SK-N-SH (cell line): Measurements from ENCODE around the gene OLFML2A. TPM values are rescaled to one million over a fixed set of nuclear protein-coding genes. Genes with fewer than 3 reads are reported as not detected.

Experiments
- CTCF ChIA-PET: fragments of 300-600, 350-600 bp; formaldehyde crosslinking; extraction: SDS; loops from one replicate; lab custom pipeline; 2021; lab: Yijun Ruan, JAX
- POLR2A ChIA-PET: fragments of 350-600 bp; sonication (Branson Sonifier 250); formaldehyde crosslinking; extraction: SDS; loops from one replicate; lab custom pipeline; 2020; ENCODE audit warnings: antibody characterized with exemption, inconsistent platforms; lab: Yijun Ruan, JAX
- DNase-seq: peaks from one replicate; pipeline ENCODE4 v3.0.0; 2012
- H2AFZ ChIP-seq: fragments of 200-600 bp; sonication (generic); 2 replicates; pipeline ENCODE4 v1.8.1; 2016; ENCODE audit warnings: antibody characterized with exemption, mild to moderate bottlenecking, low read depth
- H3F3A ChIP-seq: fragments of 200-600 bp; sonication (generic); replicated peaks from 2 replicates; pipeline ENCODE3; 2016; ENCODE audit warnings: antibody characterized with exemption, mild to moderate bottlenecking; ENCODE audit not compliant: insufficient read depth
- H3K27ac ChIP-seq, 2 experiments: fragments of 200-500 bp in 1 of 2; fragments of 200-600 bp in 1 of 2; sonication (Bioruptor generic) in 1 of 2; sonication (generic), shearing (Covaris generic) in 1 of 2; 2 replicates each; pipeline versions ENCODE4 v1.5.1 to v1.6.1; 2014 to 2016; ENCODE audit warnings: low read depth in 2 of 2, inconsistent platforms in 1 of 2, low read length in 1 of 2, mild to moderate bottlenecking in 1 of 2, mixed read lengths in 1 of 2
- H3K27me3 ChIP-seq: fragments of 200-600 bp; sonication (generic), shearing (Covaris generic); 2 replicates; pipeline ENCODE4 v1.6.1; 2016; ENCODE audit warnings: mixed run types; ENCODE audit not compliant: insufficient read depth
- H3K36me3 ChIP-seq, 2 experiments: fragments of 200-500 bp in 1 of 2; fragments of 200-600 bp in 1 of 2; sonication (Bioruptor generic) in 1 of 2; sonication (generic) in 1 of 2; replicated peaks in 1 of 2; 2 replicates each; pipeline versions ENCODE3 to v1.5.1; 2014 to 2016; ENCODE audit warnings: low read length in 1 of 2, mild to moderate bottlenecking in 1 of 2; ENCODE audit not compliant: insufficient read depth in 2 of 2, control insufficient read depth in 1 of 2
- H3K4me1 ChIP-seq, 2 experiments: fragments of 200-500 bp in 1 of 2; fragments of 200-600 bp in 1 of 2; sonication (Bioruptor generic) in 1 of 2; sonication (generic), shearing (Covaris generic) in 1 of 2; 2 replicates each; pipeline versions ENCODE4 v1.5.1 to v1.6.1; 2014 to 2016; ENCODE audit warnings: low read depth in 1 of 2, low read length in 1 of 2, mixed run types in 1 of 2; ENCODE audit not compliant: insufficient read depth in 2 of 2, control insufficient read depth in 1 of 2
- H3K4me2 ChIP-seq: fragments of 200-600 bp; sonication (generic), shearing (Covaris generic); 2 replicates; pipeline ENCODE4 v1.6.1; 2017; ENCODE audit warnings: mixed run types
- H3K4me3 ChIP-seq, 2 experiments: fragments of 200-500 bp in 1 of 2; fragments of 200-600 bp in 1 of 2; sonication (Bioruptor generic) in 1 of 2; sonication (generic), shearing (Covaris generic) in 1 of 2; 2 replicates each; pipeline versions ENCODE4 v1.5.1 to v1.8.1; 2014 to 2016; ENCODE audit warnings: low read depth in 2 of 2, inconsistent platforms in 1 of 2, low read length in 1 of 2, mild to moderate bottlenecking in 1 of 2, mixed read lengths in 1 of 2, moderate library complexity in 1 of 2
- H3K79me2 ChIP-seq: fragments of 200-600 bp; sonication (generic); 2 replicates; pipeline ENCODE4 v1.8.1; 2017; ENCODE audit warnings: mild to moderate bottlenecking; ENCODE audit not compliant: insufficient read depth
- H3K9ac ChIP-seq: fragments of 200-600 bp; sonication (generic); 2 replicates; pipeline ENCODE4 v1.6.1; 2017; ENCODE audit warnings: mixed run types
- H3K9me2 ChIP-seq: fragments of 200-600 bp; sonication (generic); 2 replicates; pipeline ENCODE4 v1.6.1; 2017; ENCODE audit warnings: mixed run types
- H3K9me3 ChIP-seq: fragments of 200-600 bp; sonication (generic); 2 replicates; pipeline ENCODE4 v1.6.1; 2017; ENCODE audit warnings: mixed run types, mild to moderate bottlenecking, moderate library complexity
- H4K20me1 ChIP-seq: fragments of 200-600 bp; sonication (generic); 2 replicates; pipeline ENCODE4 v1.6.1; 2017; ENCODE audit warnings: mild to moderate bottlenecking, mixed run types; ENCODE audit not compliant: insufficient read depth
- CHD2 ChIP-seq: fragments of 150-350 bp; IDR thresholded peaks from 2 replicates; pipeline ENCODE4 v1.6.1; 2018; ENCODE audit warnings: low read length; ENCODE audit not compliant: partially characterized antibody
- ELF1 ChIP-seq: IDR thresholded peaks from 2 replicates; pipeline ENCODE4 v1.4.0; 2012
- EP300 ChIP-seq, 2 experiments: IDR thresholded peaks; 2 replicates each; pipeline versions ENCODE4 v1.4.0 to v1.6.1; 2012; ENCODE audit warnings: borderline replicate concordance in 1 of 2, low read depth in 1 of 2, low read length in 1 of 2
- FOSL2 ChIP-seq: IDR thresholded peaks from 2 replicates; pipeline ENCODE4 v1.4.0; 2012; ENCODE audit warnings: low read depth, mild to moderate bottlenecking, moderate library complexity, borderline replicate concordance
- FOXJ3 ChIP-seq: sonication (generic); formaldehyde crosslinking; IDR thresholded peaks from 2 replicates; pipeline ENCODE4 v1.5.1; 2020; ENCODE audit warnings: mild to moderate bottlenecking, missing genetic modification reagents
- FOXM1 ChIP-seq: IDR thresholded peaks from 2 replicates; pipeline ENCODE4 v1.4.0; 2012; ENCODE audit warnings: low read depth, mild to moderate bottlenecking
- GABPA ChIP-seq: IDR thresholded peaks from 2 replicates; pipeline ENCODE4 v1.4.0; 2012; ENCODE audit warnings: low read depth, mild to moderate bottlenecking
- GATA2 ChIP-seq: sonication (generic); formaldehyde crosslinking; IDR thresholded peaks from 2 replicates; pipeline ENCODE4 v1.5.0; 2020; ENCODE audit warnings: mild to moderate bottlenecking, missing genetic modification reagents
- JUND ChIP-seq: IDR thresholded peaks from 2 replicates; pipeline ENCODE4 v1.4.0; 2012
- MEF2A ChIP-seq: IDR thresholded peaks from 2 replicates; pipeline ENCODE4 v1.4.0; 2012; ENCODE audit warnings: low read depth, borderline replicate concordance
- MXI1 ChIP-seq: IDR thresholded peaks from 2 replicates; pipeline ENCODE4 v1.6.1; 2012; ENCODE audit warnings: mild to moderate bottlenecking, low read depth, low read length, improper control_type of control experiment
- NRF1 ChIP-seq: IDR thresholded peaks from 2 replicates; pipeline ENCODE4 v1.6.1; 2012; ENCODE audit warnings: low read depth, mild to moderate bottlenecking, low read length
- POLR2AphosphoS5 ChIP-seq: IDR thresholded peaks from 2 replicates; pipeline ENCODE4 v1.6.1; 2012; ENCODE audit warnings: low read depth, low read length
- RAD21 ChIP-seq: IDR thresholded peaks from 2 replicates; pipeline ENCODE4 v1.6.1; 2012; ENCODE audit warnings: mild to moderate bottlenecking, low read length
- RCOR1 ChIP-seq: fragments of 150-350 bp; IDR thresholded peaks from 2 replicates; pipeline ENCODE4 v1.6.1; 2017; ENCODE audit warnings: antibody characterized with exemption, low read length
- RFX5 ChIP-seq: IDR thresholded peaks from 2 replicates; pipeline ENCODE4 v1.6.1; 2012; ENCODE audit warnings: mild to moderate bottlenecking, improper control_type of control experiment, low read length
- SIN3A ChIP-seq: IDR thresholded peaks from 2 replicates; pipeline ENCODE4 v1.6.1; 2012; ENCODE audit warnings: low read depth, mild to moderate bottlenecking, low read length, moderate library complexity, borderline replicate concordance
- SMC3 ChIP-seq: IDR thresholded peaks from 2 replicates; pipeline ENCODE4 v1.6.1; 2012; ENCODE audit warnings: low read depth, low read length, improper control_type of control experiment
- TAF1 ChIP-seq: IDR thresholded peaks from 2 replicates; pipeline ENCODE4 v1.6.1; 2012; ENCODE audit warnings: low read depth, mild to moderate bottlenecking, low read length, moderate library complexity, borderline replicate concordance
- YY1 ChIP-seq: IDR thresholded peaks from 2 replicates; pipeline ENCODE4 v1.4.0; 2012; ENCODE audit warnings: low read depth, mild to moderate bottlenecking
- WGBS: methylation state at CpG from one replicate; pipeline ENCODE4 v1.1.6; 2017; ENCODE audit warnings: low lambda C conversion rate; 5-methylcytosine and 5-hydroxymethylcytosine counted together
- polyA plus RNA-seq, 3 experiments: library from polyadenylated mRNA; depleted of rRNA; stranded (reverse); fragments of >200 nt; gene quantifications; 2 replicates each; pipeline ENCODE4 v1.2.3, GENCODE V29; 2012
- TF ChIP-seq, protein P1 (sequence below): IDR thresholded peaks from 2 replicates; pipeline ENCODE4 v1.4.0; 2012; ENCODE audit warnings: low read depth
- TF ChIP-seq, protein P2 (sequence below): fragments of 150-350 bp; IDR thresholded peaks from 2 replicates; pipeline ENCODE4 v1.6.1; 2017; ENCODE audit warnings: antibody characterized with exemption, low read length, low read depth, borderline replicate concordance
- TF ChIP-seq, protein P3 (sequence below): IDR thresholded peaks from 2 replicates; pipeline ENCODE4 v1.6.1; 2012; ENCODE audit warnings: mild to moderate bottlenecking, low read depth, low read length, moderate library complexity
- TF ChIP-seq, protein P4 (sequence below): IDR thresholded peaks from 2 replicates; pipeline ENCODE4 v1.4.0; 2012; ENCODE audit warnings: low read depth, borderline replicate concordance
- TF ChIP-seq, protein P5 (sequence below): IDR thresholded peaks from 2 replicates; pipeline ENCODE4 v1.4.0; 2012; ENCODE audit warnings: low read depth, borderline replicate concordance
- TF ChIP-seq, protein P6 (sequence below): fragments of 150-350 bp; IDR thresholded peaks from 2 replicates; pipeline ENCODE4 v1.6.1; 2016; ENCODE audit warnings: mild to moderate bottlenecking, low read depth, low read length

Gene OLFML2A
- polyA plus RNA-seq, 1 of the 3 experiments (the other 2 are of a cell fraction), result 7.7 TPM

DNA sequence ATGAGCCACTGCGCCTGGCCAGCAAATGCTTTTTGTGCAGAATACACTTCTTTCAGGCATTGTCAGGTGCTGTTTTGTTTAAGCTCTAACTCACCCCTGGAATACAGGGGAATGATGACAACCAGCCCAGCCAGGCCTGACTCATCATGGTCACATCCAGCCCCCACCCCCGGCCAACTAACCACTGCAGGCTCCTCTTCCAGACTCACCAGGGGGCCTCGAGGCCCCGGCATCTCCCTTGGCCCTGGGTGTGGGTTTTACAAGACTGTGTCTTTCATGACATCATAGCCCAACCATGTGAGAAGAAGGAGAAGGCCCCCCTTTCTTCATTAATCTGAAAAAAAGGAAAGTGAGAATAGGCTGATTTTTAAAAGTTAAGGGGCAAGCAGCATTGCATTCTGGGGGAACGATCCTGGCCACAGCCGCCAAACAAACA lies 35.5 kb downstream of the OLFML2A start:
- H3K4me3 ChIP-seq, result no peak overlapping the region
- ChIA-PET POLR2A (no interaction called here), CTCF (interaction anchor here (0.9 to 3.3 kb wide), 5 partner anchors 35 to 41 kb away, joined by 3 to 22 read pairs (median 9); partner anchors contain the start of genes NR6A1, OLFML2A and WDR38)
- H3K4me1 ChIP-seq, result peaks cover 0 to 25% of the 10 kb centered on the region in 2 experiments; a peak in 3 of 4 replicates
- no peaks in the 10 kb centered on the region for H3K79me2 ChIP-seq
- H3K4me2 ChIP-seq, result peak overlapping the region; percentile 55; the same call in 1 of the 2 replicates
- no peaks in the 10 kb centered on the region for H3K27me3 ChIP-seq
- peak overlapping the region in 1 of 2 experiments; percentile 72; a peak in 2 of 4 replicates for H3K27ac ChIP-seq
- no peaks in the 10 kb centered on the region for H3K9me2 ChIP-seq
- H3F3A ChIP-seq, result peaks cover 24% of the 10 kb centered on the region
- WGBS, result 28% methylated on average over 6 of the region's 6 CpGs
- H3K9me3 ChIP-seq, result no peaks in the 10 kb centered on the region
- H3K36me3 ChIP-seq, result no peaks in the 10 kb centered on the region
- peak; percentile 51 for DNase-seq
- H4K20me1 ChIP-seq, result no peaks in the 10 kb centered on the region
- H3K9ac ChIP-seq, result peak overlapping the region; percentile 6; the same call in 1 of the 2 replicates
- no peak overlapping the region for H2AFZ ChIP-seq
- TF ChIP-seq, protein P1, sequence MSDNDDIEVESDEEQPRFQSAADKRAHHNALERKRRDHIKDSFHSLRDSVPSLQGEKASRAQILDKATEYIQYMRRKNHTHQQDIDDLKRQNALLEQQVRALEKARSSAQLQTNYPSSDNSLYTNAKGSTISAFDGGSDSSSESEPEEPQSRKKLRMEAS, result peak; percentile 49
- TF ChIP-seq GATA2 (CRISPR knock-in tag), result no peak
- peak; percentile 89 for TF ChIP-seq JUND
- peak; percentile 97 for TF ChIP-seq FOSL2
- TF ChIP-seq SMC3, result no peak
- TF ChIP-seq, protein P2, sequence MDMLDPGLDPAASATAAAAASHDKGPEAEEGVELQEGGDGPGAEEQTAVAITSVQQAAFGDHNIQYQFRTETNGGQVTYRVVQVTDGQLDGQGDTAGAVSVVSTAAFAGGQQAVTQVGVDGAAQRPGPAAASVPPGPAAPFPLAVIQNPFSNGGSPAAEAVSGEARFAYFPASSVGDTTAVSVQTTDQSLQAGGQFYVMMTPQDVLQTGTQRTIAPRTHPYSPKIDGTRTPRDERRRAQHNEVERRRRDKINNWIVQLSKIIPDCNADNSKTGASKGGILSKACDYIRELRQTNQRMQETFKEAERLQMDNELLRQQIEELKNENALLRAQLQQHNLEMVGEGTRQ, result no peak
- no peak for TF ChIP-seq FOXJ3 (CRISPR knock-in tag)
- TF ChIP-seq RFX5, result no peak
- TF ChIP-seq CHD2, result no peak
- TF ChIP-seq, protein P3, sequence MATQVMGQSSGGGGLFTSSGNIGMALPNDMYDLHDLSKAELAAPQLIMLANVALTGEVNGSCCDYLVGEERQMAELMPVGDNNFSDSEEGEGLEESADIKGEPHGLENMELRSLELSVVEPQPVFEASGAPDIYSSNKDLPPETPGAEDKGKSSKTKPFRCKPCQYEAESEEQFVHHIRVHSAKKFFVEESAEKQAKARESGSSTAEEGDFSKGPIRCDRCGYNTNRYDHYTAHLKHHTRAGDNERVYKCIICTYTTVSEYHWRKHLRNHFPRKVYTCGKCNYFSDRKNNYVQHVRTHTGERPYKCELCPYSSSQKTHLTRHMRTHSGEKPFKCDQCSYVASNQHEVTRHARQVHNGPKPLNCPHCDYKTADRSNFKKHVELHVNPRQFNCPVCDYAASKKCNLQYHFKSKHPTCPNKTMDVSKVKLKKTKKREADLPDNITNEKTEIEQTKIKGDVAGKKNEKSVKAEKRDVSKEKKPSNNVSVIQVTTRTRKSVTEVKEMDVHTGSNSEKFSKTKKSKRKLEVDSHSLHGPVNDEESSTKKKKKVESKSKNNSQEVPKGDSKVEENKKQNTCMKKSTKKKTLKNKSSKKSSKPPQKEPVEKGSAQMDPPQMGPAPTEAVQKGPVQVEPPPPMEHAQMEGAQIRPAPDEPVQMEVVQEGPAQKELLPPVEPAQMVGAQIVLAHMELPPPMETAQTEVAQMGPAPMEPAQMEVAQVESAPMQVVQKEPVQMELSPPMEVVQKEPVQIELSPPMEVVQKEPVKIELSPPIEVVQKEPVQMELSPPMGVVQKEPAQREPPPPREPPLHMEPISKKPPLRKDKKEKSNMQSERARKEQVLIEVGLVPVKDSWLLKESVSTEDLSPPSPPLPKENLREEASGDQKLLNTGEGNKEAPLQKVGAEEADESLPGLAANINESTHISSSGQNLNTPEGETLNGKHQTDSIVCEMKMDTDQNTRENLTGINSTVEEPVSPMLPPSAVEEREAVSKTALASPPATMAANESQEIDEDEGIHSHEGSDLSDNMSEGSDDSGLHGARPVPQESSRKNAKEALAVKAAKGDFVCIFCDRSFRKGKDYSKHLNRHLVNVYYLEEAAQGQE, result 0 out of 2 replicates have a peak, but pooled peaks have one; percentile 41
- TF ChIP-seq MEF2A, result peak; percentile 69; the same call in 1 of the 2 replicates
- TF ChIP-seq, protein P4, sequence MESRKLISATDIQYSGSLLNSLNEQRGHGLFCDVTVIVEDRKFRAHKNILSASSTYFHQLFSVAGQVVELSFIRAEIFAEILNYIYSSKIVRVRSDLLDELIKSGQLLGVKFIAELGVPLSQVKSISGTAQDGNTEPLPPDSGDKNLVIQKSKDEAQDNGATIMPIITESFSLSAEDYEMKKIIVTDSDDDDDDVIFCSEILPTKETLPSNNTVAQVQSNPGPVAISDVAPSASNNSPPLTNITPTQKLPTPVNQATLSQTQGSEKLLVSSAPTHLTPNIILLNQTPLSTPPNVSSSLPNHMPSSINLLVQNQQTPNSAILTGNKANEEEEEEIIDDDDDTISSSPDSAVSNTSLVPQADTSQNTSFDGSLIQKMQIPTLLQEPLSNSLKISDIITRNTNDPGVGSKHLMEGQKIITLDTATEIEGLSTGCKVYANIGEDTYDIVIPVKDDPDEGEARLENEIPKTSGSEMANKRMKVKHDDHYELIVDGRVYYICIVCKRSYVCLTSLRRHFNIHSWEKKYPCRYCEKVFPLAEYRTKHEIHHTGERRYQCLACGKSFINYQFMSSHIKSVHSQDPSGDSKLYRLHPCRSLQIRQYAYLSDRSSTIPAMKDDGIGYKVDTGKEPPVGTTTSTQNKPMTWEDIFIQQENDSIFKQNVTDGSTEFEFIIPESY, result no peak
- TF ChIP-seq EP300 (IDR thresholded peaks at IDR 0.05; ENCODE audit: borderline replicate concordance in 1 of 2, low read depth in 1 of 2, low read length in 1 of 2), result peak in 1 of 2 experiments; percentile 82; a peak in 2 of 4 replicates
- TF ChIP-seq, protein P5, sequence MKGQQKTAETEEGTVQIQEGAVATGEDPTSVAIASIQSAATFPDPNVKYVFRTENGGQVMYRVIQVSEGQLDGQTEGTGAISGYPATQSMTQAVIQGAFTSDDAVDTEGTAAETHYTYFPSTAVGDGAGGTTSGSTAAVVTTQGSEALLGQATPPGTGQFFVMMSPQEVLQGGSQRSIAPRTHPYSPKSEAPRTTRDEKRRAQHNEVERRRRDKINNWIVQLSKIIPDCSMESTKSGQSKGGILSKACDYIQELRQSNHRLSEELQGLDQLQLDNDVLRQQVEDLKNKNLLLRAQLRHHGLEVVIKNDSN, result no peak
- no peak for TF ChIP-seq NRF1
- no peak for TF ChIP-seq YY1
- TF ChIP-seq TAF1, result no peak
- no peak for TF ChIP-seq ELF1
- TF ChIP-seq SIN3A, result no peak
- TF ChIP-seq MXI1, result no peak
- TF ChIP-seq, protein P6, sequence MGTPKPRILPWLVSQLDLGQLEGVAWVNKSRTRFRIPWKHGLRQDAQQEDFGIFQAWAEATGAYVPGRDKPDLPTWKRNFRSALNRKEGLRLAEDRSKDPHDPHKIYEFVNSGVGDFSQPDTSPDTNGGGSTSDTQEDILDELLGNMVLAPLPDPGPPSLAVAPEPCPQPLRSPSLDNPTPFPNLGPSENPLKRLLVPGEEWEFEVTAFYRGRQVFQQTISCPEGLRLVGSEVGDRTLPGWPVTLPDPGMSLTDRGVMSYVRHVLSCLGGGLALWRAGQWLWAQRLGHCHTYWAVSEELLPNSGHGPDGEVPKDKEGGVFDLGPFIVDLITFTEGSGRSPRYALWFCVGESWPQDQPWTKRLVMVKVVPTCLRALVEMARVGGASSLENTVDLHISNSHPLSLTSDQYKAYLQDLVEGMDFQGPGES, result no peak
- TF ChIP-seq RCOR1, result no peak
- peak; percentile 44; the same call in 1 of the 2 replicates for TF ChIP-seq POLR2AphosphoS5
- TF ChIP-seq GABPA, result no peak
- TF ChIP-seq RAD21, result no peak
- TF ChIP-seq FOXM1, result no peak
